Transverse colon (tissue), 4 donors: ENCODE data around the gene ETFDH. TPM values are rescaled to one million over a fixed set of nuclear protein-coding genes. Genes with fewer than 3 reads are reported as not detected.

Experiments used
- DNase-seq: peaks from one replicate; pipeline ENCODE4 v3.0.0-alpha.2; 2019
- H3K27ac ChIP-seq, 4 donors: fragments of 200-600 bp; sonication (generic); 2 replicates each; pipeline ENCODE4 v1.5.1; 2016 to 2018; ENCODE audit warnings: inconsistent platforms in 4 of 4
- H3K27me3 ChIP-seq: fragments of 200-600 bp; sonication (generic); 2 replicates; pipeline ENCODE4 v1.5.1; 2017; ENCODE audit warnings: inconsistent platforms
- H3K36me3 ChIP-seq, 4 donors: fragments of 200-600 bp; sonication (generic); 2 replicates each; pipeline ENCODE4 v1.5.1; 2017 to 2019; ENCODE audit warnings: inconsistent platforms in 4 of 4
- H3K4me1 ChIP-seq, 4 donors: fragments of 200-600 bp; sonication (generic); 2 replicates each; pipeline ENCODE4 v1.5.1; 2017 to 2020; ENCODE audit warnings: inconsistent platforms in 4 of 4
- H3K4me3 ChIP-seq, 4 donors: fragments of 200-600 bp; sonication (generic); 1 replicate in 1 of 4; 2 replicates in 3 of 4; pipeline versions ENCODE4 v1.5.1 to v1.6.1; 2017 to 2019; ENCODE audit warnings: inconsistent platforms in 4 of 4
- H3K9me3 ChIP-seq, 2 donors: fragments of 200-600 bp; sonication (generic); 2 replicates each; pipeline ENCODE4 v1.5.1; 2017 to 2019; ENCODE audit warnings: inconsistent platforms in 2 of 2
- CTCF ChIP-seq, 5 experiments: fragments of 200-600 bp in 3 of 5; fragments of 450-650 bp in 2 of 5; sonication (generic) in 3 of 5; IDR thresholded peaks; 1 replicate in 2 of 5; 2 replicates in 3 of 5; pipeline ENCODE4 v1.5.1; 2016 to 2017; ENCODE audit warnings: antibody characterized with exemption in 5 of 5, inconsistent platforms in 3 of 5, mild to moderate bottlenecking in 2 of 5, moderate library complexity in 1 of 5
- EP300 ChIP-seq: sonication (generic); formaldehyde crosslinking; IDR thresholded peaks from one replicate; pipeline ENCODE4 v1.6.1; 2017; ENCODE audit warnings: antibody characterized with exemption, low read depth
- POLR2A ChIP-seq: fragments of 450-650 bp; IDR thresholded peaks from one replicate; pipeline ENCODE4 v1.6.1; 2016; ENCODE audit warnings: antibody characterized with exemption, mild to moderate bottlenecking, moderate library complexity
- POLR2AphosphoS5 ChIP-seq, 3 donors: sonication (generic); formaldehyde crosslinking; IDR thresholded peaks; one replicate each; pipeline ENCODE4 v1.6.1; 2016; ENCODE audit warnings: antibody characterized with exemption in 3 of 3
- WGBS, 2 donors: methylation state at CpG; one replicate each; pipeline ENCODE4 v1.1.5; 2018; ENCODE audit warnings: low coverage in 1 of 2; 5-methylcytosine and 5-hydroxymethylcytosine counted together
- in situ Hi-C, 4 donors: fragments of 200-750 bp; cut with MboI; loops; one replicate each; pipeline versions ENCODE4 v1.15.0 to v1.15.1; 2017; ENCODE audit warnings: low sequenced_read_pairs in 3 of 4, low pct_ligation_motif_present in 1 of 4, low pct_unique_long_range_greater_than_20kb in 1 of 4
- intact Hi-C: fragments of 100-400 bp; cut with DNase I; formaldehyde crosslinking; loops from one replicate; pipeline ENCODE4 v1.15.1; 2023; ENCODE audit warnings: low total_unique reads
- total RNA-seq, 4 donors: library from RNA; depleted of rRNA; stranded (reverse); fragments of >200 nt; gene quantifications; one replicate each; pipeline ENCODE4 v1.1.0, GENCODE V29; 2016

Gene ETFDH
- total RNA-seq, 4 donors from 2014 or later, result 19.5 to 144 (median 88.5) TPM

- in situ Hi-C loops, result no loop called here
- WGBS, 2 donors, result 0 to 1% methylated on average over 7 to 35 of the region's 35 CpGs
Measured at GRCh38 chr4:158670975-158671664, 976 bp upstream of the ETFDH start.

GRCh38 chr4:158671665-158671914 is 506 bp upstream of the ETFDH start, which contains the start of gene C4orf46:
Gene C4orf46, minus strand, starts transcription at chr4:158671887. Its CDS starts 86 bp downstream, at chr4:158671801.
- no peaks in the 10 kb centered on the region for H3K36me3 ChIP-seq
- no peaks in the 10 kb centered on the region for H3K27me3 ChIP-seq
- peak within 1 kb of the TSS; percentile 69 to 82 (median 82) for H3K4me3 ChIP-seq
- in situ Hi-C loops, result no loop called here
- H3K4me1 ChIP-seq, result peaks cover 3 to 24% (median 17%) of the 10 kb centered on the region in 4 donors
- DNase-seq, result no peak
- WGBS, 2 donors, result 0% methylated on average over 20 of the region's 20 CpGs; no CpG with 5 or more reads in 1 of the 2 donors
- intact Hi-C loops, result no loop called here
- peak within 1 kb of the TSS; percentile 97 for H3K27ac ChIP-seq
- no peaks in the 10 kb centered on the region for H3K9me3 ChIP-seq
- TF ChIP-seq POLR2AphosphoS5 (IDR thresholded peaks at IDR 0.05), result no peak
- no peak for TF ChIP-seq EP300
- TF ChIP-seq POLR2A, result no peak
- no peak for TF ChIP-seq CTCF (IDR thresholded peaks at IDR 0.05)

More at GRCh38 chr4:158670975-158671664, 976 bp upstream of the ETFDH start:
- H3K36me3 ChIP-seq, result no peaks in the 10 kb centered on the region
- H3K4me3 ChIP-seq, result peak overlapping the region; percentile 69 to 82 (median 81)
- H3K27me3 ChIP-seq, result no peaks in the 10 kb centered on the region
- peaks cover 3 to 24% (median 17%) of the 10 kb centered on the region in 4 donors for H3K4me1 ChIP-seq
- peak overlapping the region; percentile 97 for H3K27ac ChIP-seq
- peak in 2 of 3 donors; percentile 37 to 38 for TF ChIP-seq POLR2AphosphoS5 (IDR thresholded peaks at IDR 0.05)
- no peak for TF ChIP-seq CTCF (IDR thresholded peaks at IDR 0.05)
- intact Hi-C loops, result no loop called here
- peak; percentile 68 for DNase-seq
- H3K9me3 ChIP-seq, result no peaks in the 10 kb centered on the region

GRCh38 chr4:158673633-158674032 is 1.5 kb downstream of the ETFDH start:
- TF ChIP-seq EP300 (no peak), POLR2A (no peak), POLR2AphosphoS5 (IDR thresholded peaks at IDR 0.05) (no peak), CTCF (IDR thresholded peaks at IDR 0.05) (no peak)
- Histone ChIP-seq H3K9me3 (no peaks in the 10 kb centered on the region), H3K4me3 (no peak overlapping the region), H3K27me3 (no peaks in the 10 kb centered on the region), H3K4me1 (peaks cover 3 to 26% (median 17%) of the 10 kb centered on the region in 4 donors), H3K27ac (no peak overlapping the region), H3K36me3 (no peaks in the 10 kb centered on the region)
- 70 to 83% methylated on average over 2 to 3 of the region's 3 CpGs for WGBS, 2 donors
- intact Hi-C loops (no loop called here), in situ Hi-C loops (no loop called here)
- DNase-seq, result no peak

GRCh38 chr4:158676076-158676475 is 4.0 kb downstream of the ETFDH start:
- intact Hi-C loops (no loop called here), in situ Hi-C loops (no loop called here)
- peaks cover 0 to 21% (median 7%) of the 10 kb centered on the region in 4 donors for H3K4me1 ChIP-seq
- H3K27me3 ChIP-seq, result no peaks in the 10 kb centered on the region
- H3K4me3 ChIP-seq, result no peak overlapping the region
- TF ChIP-seq CTCF (IDR thresholded peaks at IDR 0.05), result no peak
- TF ChIP-seq POLR2AphosphoS5 (IDR thresholded peaks at IDR 0.05), result no peak
- TF ChIP-seq POLR2A, result no peak
- no peak for TF ChIP-seq EP300
- no peaks in the 10 kb centered on the region for H3K9me3 ChIP-seq
- no peak overlapping the region for H3K27ac ChIP-seq
- 86 to 90% methylated on average over 5 of the region's 5 CpGs for WGBS, 2 donors
- no peak for DNase-seq
- no peaks in the 10 kb centered on the region for H3K36me3 ChIP-seq
